HG03439 (cell line): ENCODE measurements around the gene PCDH15.
"Not testable (repeated sequence)": the region's sequence is repeated elsewhere in the genome, so short reads cannot be mapped to it uniquely, and the experiment has no call there.

ENCODE experiments used
- ATAC-seq: cut with Tn5 transposase; IDR thresholded peaks from one replicate; pipeline ENCODE4 v1.9.1; 2021; ENCODE audit warnings: mild to moderate bottlenecking, moderate library complexity; ENCODE audit not compliant: unreplicated experiment

The PCDH15 gene

DNA sequence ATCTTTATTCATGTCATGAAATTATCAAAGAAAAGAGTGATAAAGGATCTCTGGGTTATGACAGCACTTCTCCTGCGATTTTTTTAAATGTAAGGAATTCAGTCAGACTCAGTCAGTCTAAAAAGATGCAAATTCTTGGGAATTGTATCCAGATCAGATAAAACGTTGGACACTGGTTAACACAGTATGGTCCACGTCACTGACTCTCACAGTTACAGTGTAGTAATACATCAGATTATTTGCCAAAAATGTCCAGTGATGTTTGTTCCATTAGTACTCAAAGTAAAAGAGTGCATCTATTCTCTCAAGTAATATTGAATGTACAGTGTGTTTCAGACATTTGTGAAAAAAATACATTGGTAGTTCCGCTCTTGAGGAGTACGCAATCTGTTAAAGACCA lies 224.5 kb downstream of the PCDH15 start:
- ATAC-seq = no peak

DNA sequence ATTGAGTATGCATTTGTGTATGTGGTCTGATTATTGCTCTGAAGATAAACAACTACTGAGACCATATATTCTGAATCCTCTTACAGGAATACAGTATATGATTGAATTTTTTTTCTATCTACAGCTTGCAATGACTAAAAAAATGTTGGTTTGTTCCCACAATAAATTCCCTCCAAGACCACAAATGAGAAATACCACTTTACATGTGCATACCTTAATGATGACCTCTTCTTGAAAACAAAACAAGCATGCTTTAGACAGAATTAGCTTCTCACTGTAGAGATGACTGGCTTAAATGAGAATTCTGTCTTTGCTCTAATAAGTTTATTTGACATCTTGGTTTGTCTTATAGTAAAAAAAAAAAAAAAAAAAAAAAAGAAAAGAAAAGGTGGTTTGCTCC lies 241.5 kb downstream of the PCDH15 start:
- no peak for ATAC-seq

DNA sequence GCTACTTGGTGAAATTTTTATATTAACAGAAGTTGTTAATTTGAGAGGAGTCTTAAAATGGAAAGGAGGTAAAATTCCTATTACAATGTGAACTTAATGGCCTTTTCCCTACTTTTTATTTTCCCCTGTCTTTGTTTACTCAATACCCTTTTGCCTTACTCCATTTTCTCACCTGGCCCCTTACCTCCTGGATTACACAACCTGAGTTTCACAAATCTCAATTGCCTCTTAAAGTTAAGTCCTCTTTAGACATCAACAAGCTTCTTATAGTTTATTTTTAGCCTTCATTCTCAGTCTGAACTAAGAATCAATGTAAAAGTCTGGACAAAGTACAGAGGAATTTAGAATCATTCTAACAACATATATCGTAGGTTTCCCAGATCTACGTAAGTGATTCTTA lies 247.0 kb downstream of the PCDH15 start:
- no peak for ATAC-seq

DNA sequence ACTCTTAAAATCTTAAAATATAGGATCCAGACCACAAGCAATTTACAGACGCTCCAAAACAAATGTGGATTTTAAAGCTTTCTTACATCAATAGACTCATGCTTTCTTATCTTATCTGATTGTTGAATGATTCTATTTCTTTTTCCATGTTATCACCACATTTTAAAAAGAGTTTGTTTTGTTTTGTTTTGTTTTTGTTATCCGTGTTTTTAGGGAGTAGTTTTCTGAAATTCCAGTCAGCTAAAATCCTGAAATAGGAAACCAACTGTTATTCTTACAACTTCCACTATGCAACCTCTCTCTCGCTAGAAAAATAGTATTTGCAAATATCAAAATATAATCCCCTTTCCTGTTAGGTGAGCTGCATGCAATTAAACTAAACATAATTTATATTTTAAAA lies 251.0 kb downstream of the PCDH15 start:
- no peak for ATAC-seq

DNA sequence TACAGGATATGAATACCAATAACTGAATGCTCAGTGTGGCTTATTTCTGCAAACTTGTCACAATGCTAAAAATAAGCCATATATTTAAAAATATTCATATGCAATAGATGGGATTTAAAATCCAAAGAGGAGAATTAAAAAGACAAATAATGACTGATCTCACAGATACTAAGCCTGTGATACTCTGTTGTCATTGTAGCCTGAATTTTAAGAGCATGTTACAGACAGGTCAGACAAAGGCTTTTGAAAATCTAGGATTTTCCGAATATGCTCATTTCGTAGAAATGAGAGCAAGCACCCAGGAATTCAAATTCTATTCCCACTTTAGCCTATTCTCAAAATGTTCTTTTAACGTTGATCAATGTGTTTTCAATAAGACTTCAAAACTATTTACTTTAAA lies 269.7 kb downstream of the PCDH15 start:
- ATAC-seq = no peak

DNA sequence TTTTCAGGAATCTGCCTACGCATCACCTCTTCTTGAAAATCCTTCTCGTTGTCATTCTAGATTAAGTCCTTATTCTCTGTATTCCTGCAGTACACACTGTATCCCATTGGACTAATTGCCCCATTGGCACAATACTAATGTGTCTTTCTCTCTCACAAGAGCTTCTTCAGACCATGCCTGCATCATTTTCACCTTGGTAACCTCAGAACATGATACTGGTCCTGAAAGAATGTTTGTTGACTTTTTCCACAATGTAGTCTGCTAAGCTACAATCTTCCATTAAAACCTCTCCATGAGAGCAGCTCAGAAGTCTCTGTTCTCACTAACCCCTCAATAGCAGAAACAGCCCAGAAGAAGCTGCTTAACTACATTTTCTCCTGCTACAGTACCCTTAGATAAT lies 270.7 kb downstream of the PCDH15 start:
- no peak for ATAC-seq

DNA sequence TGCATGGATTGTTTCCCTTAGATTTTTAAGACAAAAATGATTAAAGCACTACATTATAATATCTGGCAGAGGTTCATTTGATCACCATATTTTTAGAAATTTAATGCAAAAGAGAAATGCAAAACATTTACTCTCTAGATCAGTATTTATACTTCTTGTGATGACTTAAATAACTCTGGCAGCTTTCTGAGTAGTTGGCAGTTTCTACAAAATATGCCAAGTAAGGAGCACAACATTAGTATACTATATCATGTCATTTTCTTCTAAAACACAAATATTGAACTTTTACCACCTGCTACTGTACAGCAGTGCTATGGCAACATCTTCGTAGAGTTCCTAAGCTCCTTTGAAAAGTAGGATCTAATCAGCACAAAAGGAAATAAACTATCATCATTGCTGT lies 275.2 kb downstream of the PCDH15 start:
- no peak for ATAC-seq

DNA sequence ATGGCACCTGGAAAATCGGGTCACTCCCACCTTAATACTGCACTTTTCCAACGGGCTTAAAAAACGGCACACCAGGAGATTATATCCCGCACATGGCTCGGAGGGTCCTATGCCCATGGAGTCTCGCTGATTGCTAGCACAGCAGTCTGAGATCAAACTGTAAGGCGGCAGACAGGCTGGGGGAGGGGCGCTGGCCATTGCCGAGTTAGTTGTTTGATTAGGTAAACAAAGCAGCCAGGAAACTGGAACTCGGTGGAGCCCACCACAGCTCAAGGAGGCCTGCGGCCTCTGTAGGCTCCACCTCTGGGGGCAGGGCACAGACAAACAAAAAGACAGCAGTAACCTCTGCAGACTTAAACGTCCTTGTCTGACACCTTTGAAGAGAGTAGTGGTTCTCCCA lies 285.8 kb downstream of the PCDH15 start:
- not testable (repeated sequence) for ATAC-seq

DNA sequence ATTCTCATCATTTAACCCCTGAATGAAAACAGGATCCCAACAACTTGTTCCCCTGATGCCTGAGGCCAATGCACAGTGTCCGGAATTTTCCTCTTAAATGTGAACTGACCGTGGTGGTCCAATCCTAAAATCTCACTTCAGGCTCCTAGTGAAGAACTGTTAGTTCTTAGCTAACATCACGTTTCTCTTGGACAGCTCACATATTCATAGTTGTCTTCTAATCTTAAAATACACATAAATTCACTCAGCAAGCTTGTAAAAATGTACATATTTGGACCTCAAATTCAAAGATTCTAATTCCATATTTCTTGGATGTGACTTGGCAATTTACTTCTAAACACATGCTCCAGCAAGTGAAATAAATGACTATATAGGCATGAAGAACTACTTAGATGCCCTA lies 297.2 kb downstream of the PCDH15 start:
- ATAC-seq = no peak

DNA sequence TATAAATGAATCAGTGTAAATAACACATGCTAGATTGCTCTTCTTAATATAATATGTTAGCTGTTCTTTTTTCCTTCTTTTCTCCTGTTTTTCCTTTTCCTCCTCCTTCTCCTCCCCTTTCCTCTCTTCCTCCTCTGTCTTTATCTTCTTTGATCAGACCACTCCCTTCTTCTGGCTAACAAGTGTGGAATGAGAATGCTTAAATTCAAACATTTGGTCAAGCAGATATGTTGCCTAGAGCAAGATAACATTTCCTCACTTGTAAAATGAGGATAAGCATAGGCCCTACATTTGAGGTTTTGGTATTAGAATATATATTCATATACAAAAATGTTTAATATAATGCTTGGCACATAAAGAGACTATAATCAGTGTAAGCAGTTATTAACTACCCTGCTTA lies 299.1 kb downstream of the PCDH15 start:
- ATAC-seq = no peak

DNA sequence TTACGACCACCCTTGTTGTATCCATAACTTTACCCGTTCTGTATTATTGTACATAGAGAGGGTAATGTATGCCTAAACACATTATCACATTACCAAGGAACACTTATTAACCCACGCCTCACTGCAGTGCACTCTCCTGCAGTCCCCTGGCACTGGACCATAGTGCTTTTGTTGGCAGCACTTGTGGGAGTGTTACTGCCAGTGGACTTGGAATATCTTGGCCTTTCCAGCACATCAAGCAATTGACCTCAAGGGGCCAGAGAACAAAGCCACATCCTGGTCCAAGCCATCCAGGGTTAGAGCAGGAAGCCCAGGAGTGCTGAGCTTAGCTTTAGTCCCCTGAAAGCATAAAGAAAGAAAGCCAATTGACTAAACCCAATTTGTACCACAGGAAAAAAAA lies 304.2 kb downstream of the PCDH15 start:
- ATAC-seq = no peak

DNA sequence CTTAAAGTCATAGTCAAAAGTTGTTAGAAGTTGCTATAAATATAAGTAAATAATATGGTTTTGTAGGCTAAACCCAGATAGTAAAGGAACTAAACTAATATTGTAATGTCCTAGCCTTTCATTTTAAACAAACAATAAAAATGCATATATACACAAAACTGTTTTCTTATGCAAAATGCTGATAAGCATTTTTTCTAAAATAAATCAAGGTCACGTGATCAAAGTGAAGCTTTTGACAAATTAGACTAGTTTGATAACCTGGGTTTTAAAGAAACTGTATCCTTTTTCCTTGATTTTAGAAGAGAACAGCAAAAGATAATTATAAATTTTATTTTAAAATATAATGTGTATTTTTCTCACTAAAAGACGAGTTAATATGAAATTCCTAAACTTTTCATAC lies 313.3 kb downstream of the PCDH15 start:
- ATAC-seq = no peak

DNA sequence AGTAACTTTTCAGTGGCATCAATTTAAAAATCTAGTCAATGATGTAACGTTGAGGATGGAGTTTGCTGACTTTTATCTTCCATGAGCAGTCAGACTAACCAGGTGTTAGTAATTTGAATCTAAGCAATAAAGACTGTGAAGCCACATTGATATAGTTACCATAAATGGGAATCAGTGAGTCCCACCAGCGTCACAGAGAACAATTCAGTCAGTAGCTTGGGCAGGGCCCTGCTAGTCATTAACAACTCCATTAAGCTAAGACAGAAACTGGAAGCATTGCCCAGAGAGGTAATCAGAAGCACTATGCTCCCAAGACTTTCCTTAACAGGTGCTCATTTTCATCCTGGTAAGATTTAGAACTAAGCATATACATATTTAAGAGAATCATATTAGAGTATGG lies 315.1 kb downstream of the PCDH15 start:
- no peak for ATAC-seq

DNA sequence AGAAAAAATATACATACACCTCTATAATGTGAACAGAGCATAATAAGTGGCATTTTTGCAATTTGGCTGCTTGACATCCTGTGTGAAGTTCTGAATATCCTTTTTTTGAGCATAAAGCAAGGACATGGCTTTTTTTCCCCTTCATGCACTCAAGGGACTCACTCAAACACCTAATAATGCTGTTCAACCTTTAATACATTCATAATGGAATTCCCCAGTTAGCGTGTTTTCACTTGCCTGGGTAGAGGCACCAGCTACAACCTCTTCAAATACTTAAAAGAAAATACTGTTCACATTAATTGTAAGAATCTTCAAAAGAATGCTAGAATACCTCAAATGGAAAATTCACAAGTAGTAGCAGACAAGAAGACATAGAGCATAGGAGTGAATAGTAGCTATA lies 316.8 kb downstream of the PCDH15 start:
- ATAC-seq = no peak

DNA sequence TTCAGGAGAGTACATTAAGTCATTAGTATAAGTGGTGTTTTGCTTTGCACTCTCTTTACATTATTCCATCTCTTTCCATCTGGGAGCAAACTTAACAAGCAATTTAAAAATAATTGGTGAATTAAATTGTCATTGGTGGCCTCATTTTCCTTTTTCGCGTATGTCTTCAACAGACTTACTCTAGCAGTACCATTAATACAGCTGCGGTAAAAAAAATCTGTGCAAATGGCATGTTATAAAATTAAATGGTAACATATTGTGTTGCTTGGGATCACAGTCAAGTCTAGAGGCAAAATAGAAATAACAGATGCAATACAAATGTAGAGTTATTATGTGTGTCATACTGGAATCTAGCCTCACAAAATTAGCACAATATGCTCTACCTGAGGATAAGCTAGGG lies 322.4 kb downstream of the PCDH15 start:
- no peak for ATAC-seq

DNA sequence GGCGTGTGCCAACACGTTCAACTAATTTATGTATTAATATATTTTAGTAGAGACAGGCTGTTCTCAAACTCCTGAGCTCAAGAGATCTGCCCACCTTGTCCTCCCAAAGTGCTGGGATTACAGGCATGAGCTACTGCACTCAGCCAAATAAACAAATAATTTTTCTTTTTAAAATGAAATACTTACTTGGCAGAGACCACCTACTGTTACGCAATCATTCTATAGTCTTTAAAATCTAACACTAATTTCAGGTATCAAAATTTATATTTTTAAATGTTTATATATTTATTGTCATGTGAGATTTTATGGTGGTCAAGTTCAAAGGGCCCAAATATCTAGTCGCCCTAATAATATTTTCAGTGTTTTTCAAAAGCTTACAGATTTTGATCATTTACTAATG lies 323.3 kb downstream of the PCDH15 start:
- no peak for ATAC-seq

DNA sequence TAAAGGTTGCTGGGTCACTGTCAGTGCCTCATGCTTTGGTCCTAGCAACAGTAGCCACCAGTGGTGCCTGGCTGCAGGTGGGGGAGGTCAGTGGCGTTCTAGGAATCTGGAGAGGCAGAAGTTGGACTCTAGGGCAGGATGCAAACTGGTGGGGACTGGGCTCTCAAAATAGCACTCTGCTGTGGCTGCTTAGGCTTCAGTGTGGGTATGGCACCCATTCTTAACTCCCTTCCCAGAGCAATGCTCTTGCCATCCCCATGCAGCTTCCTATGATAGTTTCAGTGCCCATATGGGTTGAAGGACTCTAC lies 330.8 kb downstream of the PCDH15 start:
- ATAC-seq = no peak

DNA sequence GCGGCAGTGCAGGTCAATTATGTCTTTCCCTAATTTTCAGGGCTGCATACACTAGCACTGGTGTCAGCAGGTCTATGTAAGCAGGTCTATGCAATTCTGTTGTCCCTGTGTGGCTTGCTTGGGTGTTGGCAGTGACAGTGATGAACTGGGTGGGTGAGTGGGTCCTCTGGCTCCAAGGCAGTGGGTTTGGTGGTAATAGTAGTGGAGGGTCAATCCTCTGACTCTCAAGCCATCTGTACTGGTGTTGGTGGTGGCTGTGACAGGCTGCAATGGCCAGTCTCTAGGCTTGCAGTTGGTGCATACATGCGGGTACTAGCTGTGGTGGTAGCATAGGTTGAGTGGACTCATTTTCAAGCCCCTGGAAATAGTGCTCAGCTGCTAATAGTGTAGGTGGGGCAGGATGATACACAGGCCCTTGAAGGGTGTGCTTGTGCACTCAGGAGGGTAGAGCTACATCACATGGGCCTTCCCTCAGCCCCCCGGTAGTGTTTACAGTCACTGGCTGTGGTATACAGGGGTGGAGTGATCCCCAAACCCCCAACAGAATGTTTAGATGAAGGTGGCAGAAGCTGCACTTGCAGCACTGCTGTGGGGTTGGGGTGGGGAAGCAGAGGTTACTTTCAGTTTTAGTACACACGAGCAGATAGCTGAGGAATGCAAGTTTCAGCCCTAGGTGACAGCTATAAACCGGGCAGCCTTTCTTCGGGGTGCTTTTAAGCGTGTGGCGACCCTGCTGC lies 331.3 kb downstream of the PCDH15 start:
- no peak for ATAC-seq

DNA sequence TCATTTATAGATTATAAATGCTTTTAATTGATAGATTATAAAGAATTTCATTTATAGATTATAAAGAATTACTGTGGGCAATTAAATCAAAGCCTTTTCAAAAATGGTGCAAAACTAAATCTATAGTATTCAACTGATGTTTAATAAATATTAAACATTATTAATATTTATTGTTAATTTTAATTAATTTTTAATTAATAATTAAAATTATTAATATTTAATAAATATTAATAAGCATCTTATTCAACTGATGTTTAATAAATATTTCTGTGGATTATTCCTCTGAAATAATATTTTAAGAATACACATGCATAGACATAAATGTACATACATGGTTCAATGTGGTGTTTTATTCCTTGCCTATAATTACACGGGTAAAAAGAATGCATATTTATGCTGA lies 346.8 kb downstream of the PCDH15 start:
- ATAC-seq = no peak

DNA sequence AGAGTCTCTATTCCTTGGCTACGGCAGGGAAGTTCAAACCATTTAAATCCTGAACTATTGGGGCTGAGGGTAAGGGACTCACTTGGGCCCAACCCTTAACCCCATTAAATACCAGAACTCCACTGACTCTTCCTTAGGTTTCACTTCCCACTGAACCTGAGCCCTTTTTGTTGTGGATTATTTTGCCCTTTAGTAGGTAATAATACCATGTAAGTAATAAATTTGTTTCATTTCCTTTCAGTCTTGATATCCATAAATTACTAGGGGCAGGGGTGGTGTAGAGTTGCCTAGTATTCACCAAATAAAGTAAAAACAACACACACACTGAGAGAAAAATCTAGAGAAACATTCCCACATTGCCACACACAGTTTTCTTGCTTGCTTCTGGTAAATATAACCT lies 352.0 kb downstream of the PCDH15 start:
- no peak for ATAC-seq

DNA sequence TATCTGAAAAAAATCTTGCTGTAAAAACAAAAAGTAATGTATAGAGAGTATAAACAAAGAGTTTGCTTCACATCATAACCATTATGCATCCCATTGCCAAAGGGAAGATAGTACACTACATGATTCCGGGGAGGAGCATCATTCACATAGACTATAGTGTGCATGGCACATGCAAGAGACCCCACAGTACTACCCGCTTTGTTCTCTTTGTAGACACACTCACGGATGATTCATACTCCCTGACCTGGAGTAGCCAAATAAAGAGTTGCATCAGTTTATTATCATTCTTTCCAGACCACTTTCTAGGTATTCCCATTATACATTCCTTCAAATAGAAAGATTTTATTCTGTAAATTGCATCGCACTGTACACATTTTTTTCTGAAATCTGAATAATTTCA lies 356.9 kb downstream of the PCDH15 start:
- no peak for ATAC-seq

DNA sequence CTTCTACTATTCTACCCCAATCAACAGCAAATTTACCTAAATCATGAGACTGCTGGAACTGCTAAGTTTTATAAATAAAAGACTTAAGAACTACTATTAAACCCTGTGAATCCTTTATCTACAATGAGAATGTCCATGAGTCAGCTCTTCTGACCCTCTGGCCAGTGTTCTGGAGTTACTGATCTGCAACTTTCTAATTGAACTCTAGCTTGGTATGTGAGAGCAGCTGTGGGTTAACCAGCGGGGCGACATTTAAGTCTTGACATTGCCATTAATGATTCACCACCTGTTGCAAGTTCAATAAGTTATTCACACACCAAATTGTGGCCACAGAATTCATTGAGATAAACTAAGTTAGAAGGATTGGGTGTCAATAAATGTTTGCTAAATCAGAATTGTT lies 359.8 kb downstream of the PCDH15 start:
- ATAC-seq = no peak

DNA sequence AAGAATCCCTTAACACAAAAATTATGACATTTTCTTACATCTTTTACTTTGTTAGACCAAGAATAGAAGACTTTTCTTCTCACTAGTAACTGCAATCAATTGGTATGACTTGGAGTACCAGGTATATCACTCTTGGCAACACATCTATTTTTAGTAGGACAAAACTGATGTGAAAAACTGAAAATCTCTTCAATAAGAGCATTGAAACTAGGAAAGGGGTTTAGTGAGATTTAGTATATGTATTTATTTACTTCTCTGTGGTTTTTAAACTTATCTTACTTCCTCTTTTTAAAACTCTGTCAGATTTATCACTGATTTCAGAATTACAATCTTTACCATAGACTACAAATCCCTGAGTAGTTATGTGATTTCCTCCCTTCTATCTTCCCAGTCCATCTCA lies 366.2 kb downstream of the PCDH15 start:
- peak; percentile 75 for ATAC-seq

DNA sequence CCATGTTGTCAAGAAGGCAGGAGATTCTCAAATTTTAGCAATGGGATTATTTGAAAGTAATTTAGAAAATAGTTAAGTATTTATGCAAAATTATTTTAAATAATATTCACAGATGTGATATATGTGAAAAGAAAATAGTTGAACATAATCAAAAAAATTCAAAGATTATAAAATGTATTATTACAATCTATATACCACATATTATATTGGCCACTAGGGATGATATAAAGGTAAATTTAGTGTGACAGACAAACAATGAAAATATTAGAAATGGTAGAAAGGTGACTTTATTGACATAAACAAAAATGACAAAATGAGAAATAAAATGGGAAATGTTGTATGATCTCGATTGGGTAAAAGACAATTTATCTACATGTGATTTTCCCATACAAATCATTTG lies 385.5 kb downstream of the PCDH15 start:
- no peak for ATAC-seq
